Naive B cell (primary cell): Measurements from ENCODE around the gene FGF18. TPM values are rescaled to one million over a fixed set of nuclear protein-coding genes. Genes with fewer than 3 reads are reported as not detected.

Source experiments
- ATAC-seq, 2 donors: fragments of 150-1000 bp; cut with Tn5 transposase; 2 replicates each; pipeline ENCODE4 v1.10.0; 2021; ENCODE audit warnings: low read depth in 2 of 2, mild to moderate bottlenecking in 2 of 2, moderate library complexity in 2 of 2
- DNase-seq: peaks from one replicate; pipeline ENCODE4 v3.0.0; 2022
- H3K27ac Mint-ChIP-seq, 6 donors: one replicate each; pipeline ENCODE4 v1.8.0; 2020 to 2022; ENCODE audit warnings: mild to moderate bottlenecking in 6 of 6, mixed read lengths in 6 of 6, moderate library complexity in 5 of 6, inconsistent platforms in 2 of 6
- H3K27me3 Mint-ChIP-seq, 3 donors: one replicate each; pipeline ENCODE4 v1.8.0; 2021 to 2022; ENCODE audit warnings: mixed read lengths in 3 of 3, mild to moderate bottlenecking in 1 of 3
- H3K36me3 Mint-ChIP-seq, 2 donors: one replicate each; pipeline ENCODE4 v1.8.0; 2020 to 2022; ENCODE audit warnings: mixed read lengths in 2 of 2, inconsistent platforms in 1 of 2, mild to moderate bottlenecking in 1 of 2
- H3K4me1 Mint-ChIP-seq, 3 donors: one replicate each; pipeline ENCODE4 v1.8.0; 2020 to 2022; ENCODE audit warnings: mixed read lengths in 3 of 3, inconsistent platforms in 1 of 3, mild to moderate bottlenecking in 1 of 3, moderate library complexity in 1 of 3
- H3K4me3 Mint-ChIP-seq, 8 donors: one replicate each; pipeline ENCODE4 v1.8.0; 2020 to 2022; ENCODE audit warnings: mild to moderate bottlenecking in 8 of 8, mixed read lengths in 8 of 8, moderate library complexity in 8 of 8, inconsistent platforms in 2 of 8
- H3K9me3 Mint-ChIP-seq, 7 donors: one replicate each; pipeline ENCODE4 v1.8.0; 2020 to 2022; ENCODE audit warnings: mixed read lengths in 7 of 7, mild to moderate bottlenecking in 5 of 7, inconsistent platforms in 2 of 7, moderate library complexity in 1 of 7
- polyA plus RNA-seq, 6 donors: library from polyadenylated mRNA; unstranded; fragments of 300-500 nt; fragmentation: Illumina TruSeq; gene quantifications; one replicate each; pipeline ENCODE4 v1.2.3, GENCODE V29; 2021; ENCODE audit warnings: low read depth in 6 of 6

Gene FGF18
- polyA plus RNA-seq, 6 donors from 2014 or later = not detected

GRCh38 chr5:171478946-171479775 lies 59.7 kb downstream of the FGF18 start:
- H3K27me3 Mint-ChIP-seq = peaks cover 4 to 31% (median 19%) of the 10 kb centered on the region in 3 donors
- peak overlapping the region in 1 of 8 donors; percentile 27 for H3K4me3 Mint-ChIP-seq
- H3K27ac Mint-ChIP-seq = no peak overlapping the region
- peaks cover 0 to 3% (median 0%) of the 10 kb centered on the region in 7 donors for H3K9me3 Mint-ChIP-seq
- DNase-seq = no peak
- ATAC-seq = no peak
- H3K4me1 Mint-ChIP-seq = peaks cover 0 to 6% (median 5%) of the 10 kb centered on the region in 3 donors
- H3K36me3 Mint-ChIP-seq = no peaks in the 10 kb centered on the region

- no peak overlapping the region for H3K27ac Mint-ChIP-seq
- H3K4me3 Mint-ChIP-seq = peak overlapping the region in 1 of 8 donors; percentile 18
- H3K4me1 Mint-ChIP-seq = peaks cover 0 to 6% (median 5%) of the 10 kb centered on the region in 3 donors
- H3K9me3 Mint-ChIP-seq = peaks cover 0 to 2% (median 0%) of the 10 kb centered on the region in 7 donors
- ATAC-seq (no peak), DNase-seq (no peak)
- H3K27me3 Mint-ChIP-seq = peaks cover 9 to 32% (median 22%) of the 10 kb centered on the region in 3 donors
- H3K36me3 Mint-ChIP-seq = no peaks in the 10 kb centered on the region
Measured at GRCh38 chr5:171479776-171480125, 60.3 kb downstream of the FGF18 start.

- H3K27me3 Mint-ChIP-seq = peaks cover 9 to 28% (median 22%) of the 10 kb centered on the region in 3 donors
- H3K4me1 Mint-ChIP-seq = peaks cover 0 to 6% (median 5%) of the 10 kb centered on the region in 3 donors
- ATAC-seq (no peak), DNase-seq (no peak)
- no peak overlapping the region for H3K27ac Mint-ChIP-seq
- H3K36me3 Mint-ChIP-seq = no peaks in the 10 kb centered on the region
- H3K4me3 Mint-ChIP-seq = no peak overlapping the region
- no peaks in the 10 kb centered on the region for H3K9me3 Mint-ChIP-seq
Measured at GRCh38 chr5:171480239-171480638, 60.8 kb downstream of the FGF18 start.

GRCh38 chr5:171481571-171482433 lies 62.4 kb downstream of the FGF18 start:
- no peaks in the 10 kb centered on the region for H3K36me3 Mint-ChIP-seq
- H3K9me3 Mint-ChIP-seq = no peaks in the 10 kb centered on the region
- H3K27ac Mint-ChIP-seq = peak overlapping the region in 1 of 6 donors; percentile 76
- H3K4me3 Mint-ChIP-seq = no peak overlapping the region
- ATAC-seq = no peak
- H3K27me3 Mint-ChIP-seq = peaks cover 12 to 31% (median 25%) of the 10 kb centered on the region in 3 donors
- no peak for DNase-seq
- H3K4me1 Mint-ChIP-seq = peaks cover 0 to 6% (median 5%) of the 10 kb centered on the region in 3 donors

GRCh38 chr5:171482434-171482730 lies 62.9 kb downstream of the FGF18 start:
- H3K4me1 Mint-ChIP-seq = peaks cover 0 to 6% (median 5%) of the 10 kb centered on the region in 3 donors
- no peak for DNase-seq
- peaks cover 0 to 2% (median 0%) of the 10 kb centered on the region in 7 donors for H3K9me3 Mint-ChIP-seq
- no peaks in the 10 kb centered on the region for H3K36me3 Mint-ChIP-seq
- H3K4me3 Mint-ChIP-seq = no peak overlapping the region
- ATAC-seq = no peak
- no peak overlapping the region for H3K27ac Mint-ChIP-seq
- H3K27me3 Mint-ChIP-seq = peaks cover 12 to 37% (median 31%) of the 10 kb centered on the region in 3 donors

DNA sequence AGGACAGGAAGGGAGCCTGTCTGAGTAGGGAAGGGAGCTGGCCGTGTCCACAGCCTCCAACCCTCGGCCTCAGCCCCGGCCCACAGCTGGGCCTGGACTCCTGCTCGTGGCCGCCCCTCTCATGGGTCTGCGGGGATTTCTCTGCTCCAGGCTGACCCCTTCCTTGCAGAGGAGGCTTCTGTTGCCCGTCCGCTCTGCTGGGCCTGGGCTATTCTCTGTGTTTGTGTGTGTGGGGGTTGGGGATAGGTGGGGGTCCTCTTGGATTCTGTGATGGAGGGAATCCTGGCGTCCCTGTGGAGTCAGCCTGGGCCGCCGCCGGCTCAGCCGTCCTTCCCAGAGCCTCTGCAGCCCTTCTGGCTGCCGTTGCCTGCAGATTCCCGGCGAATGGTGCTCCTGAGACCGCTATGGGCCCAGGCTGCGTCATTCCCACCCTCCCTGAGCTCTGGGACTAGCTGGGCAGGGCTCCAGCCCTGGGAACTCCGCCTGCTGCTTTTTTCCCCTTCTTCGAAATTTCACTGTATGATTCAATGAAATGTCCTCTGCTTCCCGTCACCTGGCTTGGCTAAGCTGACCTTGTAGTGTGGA lies 64.2 kb downstream of the FGF18 start:
- H3K4me1 Mint-ChIP-seq = peaks cover 0 to 6% (median 5%) of the 10 kb centered on the region in 3 donors
- peaks cover 16 to 41% (median 40%) of the 10 kb centered on the region in 3 donors for H3K27me3 Mint-ChIP-seq

GRCh38 chr5:171484460-171484899 lies 65.0 kb downstream of the FGF18 start:
- peaks cover 0 to 2% (median 0%) of the 10 kb centered on the region in 7 donors for H3K9me3 Mint-ChIP-seq
- H3K27me3 Mint-ChIP-seq = peaks cover 16 to 43% (median 42%) of the 10 kb centered on the region in 3 donors
- DNase-seq (peak; percentile 9), ATAC-seq (peak in 1 of 2 donors; percentile 39)
- H3K4me1 Mint-ChIP-seq = peaks cover 0 to 6% (median 5%) of the 10 kb centered on the region in 3 donors
- no peaks in the 10 kb centered on the region for H3K36me3 Mint-ChIP-seq
- peak overlapping the region in 1 of 6 donors; percentile 2 for H3K27ac Mint-ChIP-seq
- H3K4me3 Mint-ChIP-seq = no peak overlapping the region

More for the DNA sequence above, 64.2 kb downstream of the FGF18 start:
- DNase-seq (no peak), ATAC-seq (no peak)
- H3K9me3 Mint-ChIP-seq = peaks cover 0 to 2% (median 0%) of the 10 kb centered on the region in 7 donors
- no peaks in the 10 kb centered on the region for H3K36me3 Mint-ChIP-seq
- H3K4me3 Mint-ChIP-seq = no peak overlapping the region
- H3K27ac Mint-ChIP-seq = no peak overlapping the region

DNA sequence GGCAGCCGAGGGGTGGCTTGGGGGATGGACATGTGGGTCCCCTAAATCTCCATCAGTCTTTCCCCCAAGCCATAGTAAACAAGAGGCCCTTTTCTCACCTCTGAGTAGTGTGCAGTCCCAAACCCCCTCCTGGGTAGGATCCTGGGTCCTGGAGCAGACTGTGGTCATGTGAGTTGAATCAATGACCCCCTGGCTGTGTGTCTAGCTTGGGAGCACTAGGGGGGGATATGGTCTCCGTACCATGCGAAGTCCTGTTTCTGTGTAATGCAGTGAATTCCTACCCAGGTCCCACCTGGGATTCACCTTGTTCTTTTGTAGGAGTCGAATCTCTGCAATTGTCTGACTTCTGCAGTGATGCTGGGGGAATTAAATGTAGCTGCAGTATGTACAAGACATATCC lies 66.2 kb downstream of the FGF18 start:
- Mint-ChIP-seq H3K36me3 (no peaks in the 10 kb centered on the region), H3K9me3 (peaks cover 0 to 2% (median 0%) of the 10 kb centered on the region in 7 donors), H3K4me3 (no peak overlapping the region), H3K27ac (no peak overlapping the region), H3K27me3 (peaks cover 13 to 42% (median 35%) of the 10 kb centered on the region in 3 donors), H3K4me1 (no peaks in the 10 kb centered on the region)
- ATAC-seq = no peak
- no peak for DNase-seq

DNA sequence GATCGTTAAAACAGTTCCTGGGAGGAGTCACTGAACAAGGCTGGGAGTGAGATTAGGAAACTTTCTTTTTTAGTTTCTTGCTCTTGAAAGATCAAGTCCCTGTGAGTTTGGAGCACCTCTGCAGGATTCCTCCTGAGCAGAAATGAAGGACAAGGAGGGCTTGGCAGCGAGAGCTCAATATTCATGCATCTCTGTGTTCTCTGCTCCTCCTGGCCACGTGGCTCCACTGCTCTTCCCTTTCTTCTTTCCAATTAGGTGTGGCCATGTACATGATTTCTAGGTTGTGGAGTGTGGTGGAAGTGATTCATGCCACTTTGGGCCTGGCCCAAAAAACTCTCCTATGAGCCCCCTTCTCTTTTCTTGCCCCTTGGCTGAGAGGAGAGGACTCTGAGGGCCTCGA lies 67.2 kb downstream of the FGF18 start:
- Mint-ChIP-seq H3K4me1 (no peaks in the 10 kb centered on the region), H3K27ac (peak overlapping the region in 1 of 6 donors; percentile 54), H3K36me3 (no peaks in the 10 kb centered on the region), H3K27me3 (peaks cover 13 to 41% (median 34%) of the 10 kb centered on the region in 3 donors), H3K4me3 (no peak overlapping the region), H3K9me3 (peaks cover 0 to 2% (median 0%) of the 10 kb centered on the region in 7 donors)
- no peak for ATAC-seq
- DNase-seq = no peak

DNA sequence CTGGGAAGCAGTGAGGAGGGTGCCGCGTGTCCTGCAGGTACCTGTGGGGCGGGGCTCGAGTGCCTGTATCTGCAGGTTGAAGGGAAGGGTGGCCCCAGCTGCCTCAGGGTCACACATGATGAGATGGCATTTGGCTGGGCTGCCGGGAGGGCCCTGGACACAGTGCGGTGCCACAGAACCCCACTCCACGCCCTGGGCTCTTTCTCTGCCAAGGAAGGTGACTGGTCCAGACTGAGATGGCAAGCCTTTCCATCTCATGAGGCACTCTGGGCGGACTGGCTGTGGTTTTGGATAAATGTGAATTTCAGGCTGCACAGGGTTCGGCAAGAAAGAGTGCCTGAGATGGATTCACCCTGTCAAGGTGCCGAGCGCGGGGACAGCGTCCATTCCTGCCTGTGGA lies 69.4 kb downstream of the FGF18 start:
- Mint-ChIP-seq H3K4me1 (no peaks in the 10 kb centered on the region), H3K9me3 (peaks cover 0 to 2% (median 0%) of the 10 kb centered on the region in 7 donors), H3K27ac (no peak overlapping the region), H3K27me3 (peaks cover 13 to 32% (median 28%) of the 10 kb centered on the region in 3 donors), H3K4me3 (no peak overlapping the region), H3K36me3 (no peaks in the 10 kb centered on the region)
- ATAC-seq (no peak), DNase-seq (no peak)

DNA sequence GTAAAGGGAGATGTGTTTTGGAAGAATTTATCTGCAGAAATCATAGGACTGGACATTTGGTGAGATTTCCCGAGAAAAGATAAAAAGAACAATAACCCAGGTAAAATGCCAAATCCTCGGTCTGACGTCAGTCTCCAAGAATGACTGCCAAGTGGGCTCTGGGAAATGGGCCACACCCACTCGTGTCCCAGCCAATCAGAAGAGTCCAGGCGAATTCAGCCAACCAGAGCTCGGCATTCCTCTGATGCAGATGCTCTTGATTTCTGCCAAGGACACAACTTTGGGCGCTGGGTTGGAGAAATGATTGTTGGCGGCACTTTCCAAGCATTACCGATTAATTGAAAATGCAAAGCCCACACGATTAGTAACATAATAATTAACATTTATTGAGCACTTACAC lies 73.3 kb downstream of the FGF18 start:
- no peak for DNase-seq
- ATAC-seq = no peak

GRCh38 chr5:171493646-171494393 lies 74.4 kb downstream of the FGF18 start:
- ATAC-seq (no peak), DNase-seq (no peak)
- Mint-ChIP-seq H3K9me3 (peaks cover 0 to 1% (median 0%) of the 10 kb centered on the region in 7 donors), H3K36me3 (no peaks in the 10 kb centered on the region), H3K4me1 (no peaks in the 10 kb centered on the region), H3K4me3 (no peak overlapping the region), H3K27ac (no peak overlapping the region), H3K27me3 (peaks cover 0 to 13% (median 10%) of the 10 kb centered on the region in 3 donors)

More for the DNA sequence above, 73.3 kb downstream of the FGF18 start:
- H3K27ac Mint-ChIP-seq = peak overlapping the region in 1 of 6 donors; percentile 47
- H3K36me3 Mint-ChIP-seq = no peaks in the 10 kb centered on the region
- peaks cover 4 to 23% (median 20%) of the 10 kb centered on the region in 3 donors for H3K27me3 Mint-ChIP-seq
- peaks cover 0 to 1% (median 0%) of the 10 kb centered on the region in 7 donors for H3K9me3 Mint-ChIP-seq
- H3K4me1 Mint-ChIP-seq = no peaks in the 10 kb centered on the region
- H3K4me3 Mint-ChIP-seq = no peak overlapping the region
